HG02610 (cell line): ENCODE data around the gene GPR37L1.
"Not testable (repeated sequence)": the region's sequence is repeated elsewhere in the genome, so short reads cannot be mapped to it uniquely, and the experiment has no call there.

Experiments used
- ATAC-seq: cut with Tn5 transposase; IDR thresholded peaks from one replicate; pipeline ENCODE4 v1.9.1; 2021; ENCODE audit warnings: mild to moderate bottlenecking, moderate library complexity; ENCODE audit not compliant: unreplicated experiment

Gene GPR37L1

DNA sequence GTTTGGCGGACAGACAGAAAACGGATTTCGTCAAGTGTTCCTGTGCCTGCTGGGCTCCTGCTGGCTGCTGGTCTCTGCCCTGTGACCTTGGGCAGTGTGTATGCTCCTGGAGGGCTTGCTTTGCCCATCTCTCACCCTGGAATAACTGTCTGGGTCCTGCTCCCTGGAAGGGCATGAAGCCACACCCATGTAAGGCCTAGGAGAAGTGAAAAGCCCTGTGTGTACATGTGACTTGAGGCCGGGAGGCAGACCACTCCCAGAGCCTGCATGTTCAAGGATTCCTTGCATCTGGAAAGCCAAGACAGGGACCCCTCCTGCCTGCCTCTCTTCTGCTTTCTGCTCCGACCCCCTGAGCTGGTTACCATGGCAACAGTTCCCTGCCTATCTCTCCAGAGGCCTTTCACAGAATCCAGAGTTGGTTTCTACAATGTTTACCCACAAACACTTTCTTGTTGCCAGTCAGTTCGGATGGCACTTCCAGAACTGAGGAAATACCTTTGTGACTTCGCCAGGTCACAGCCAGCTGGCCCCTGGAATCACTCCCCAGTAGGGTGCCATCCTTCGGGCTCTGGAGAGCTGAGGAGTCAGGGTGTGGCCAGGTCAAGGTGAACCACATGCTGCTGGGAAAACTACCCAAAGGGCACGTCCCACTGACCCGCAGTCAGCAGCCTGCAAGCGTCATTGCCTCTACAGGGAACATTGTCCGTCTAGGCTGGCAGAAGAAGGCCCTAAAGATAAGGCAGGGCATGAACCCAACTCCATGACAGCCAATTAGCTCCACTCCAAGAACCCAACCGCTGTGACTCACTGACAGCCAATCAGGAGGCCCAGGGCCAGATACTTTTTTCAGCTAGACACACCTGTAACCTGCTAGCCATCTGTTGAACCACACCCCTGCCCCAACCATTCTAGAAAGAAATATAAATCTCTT is 14.7 kb upstream of the GPR37L1 start:
- no peak for ATAC-seq

GRCh38 chr1:202110977-202111376 is 11.7 kb upstream of the GPR37L1 start:
- ATAC-seq, result no peak

- ATAC-seq, result not testable (repeated sequence)
These were observed 11.1 kb upstream of the GPR37L1 start for GRCh38 chr1:202111589-202111988.

DNA sequence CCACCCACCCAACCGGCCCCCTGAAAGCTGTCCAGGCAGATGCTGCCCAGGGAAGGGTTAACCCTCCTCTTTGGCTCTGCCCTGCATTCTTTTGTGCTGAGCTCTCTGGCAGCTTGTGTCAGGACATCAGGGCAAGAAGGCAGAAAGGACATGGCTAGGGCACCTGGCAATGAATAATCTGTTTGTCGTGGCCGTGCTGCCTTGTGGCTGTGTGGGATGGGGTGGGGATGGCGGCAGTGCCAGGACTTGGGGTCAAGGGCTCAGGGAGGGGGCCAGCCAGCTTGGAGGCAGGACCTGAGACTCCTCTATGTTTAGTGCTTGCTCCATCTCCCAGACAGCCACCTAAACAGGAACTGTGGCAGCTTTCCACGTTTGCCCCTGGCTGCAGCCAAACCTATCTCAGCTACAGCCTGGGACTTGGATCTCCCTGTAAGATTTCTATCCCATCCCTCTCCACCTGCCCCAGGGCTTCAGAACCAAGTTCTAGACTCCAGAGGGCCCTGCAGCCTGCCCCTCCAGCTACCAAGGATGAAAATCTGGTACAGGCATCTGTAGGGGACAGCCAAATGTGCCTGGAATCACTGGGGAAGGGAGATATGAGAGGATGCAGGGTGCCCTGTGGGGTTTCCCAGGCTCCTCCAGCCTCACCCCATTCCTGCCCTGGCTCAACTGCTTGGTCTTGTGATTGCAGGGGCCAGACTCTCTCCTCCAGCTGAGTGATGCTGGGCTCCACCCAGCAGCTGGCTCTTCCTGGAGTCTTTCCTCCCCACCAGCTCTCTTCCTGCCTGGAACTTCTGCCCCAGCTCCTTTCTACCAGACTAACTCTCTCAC is 9.6 kb upstream of the GPR37L1 start:
- no peak for ATAC-seq

GRCh38 chr1:202113690-202114300 is 8.9 kb upstream of the GPR37L1 start:
- ATAC-seq, result peak; percentile 77

GRCh38 chr1:202116287-202116686 is 6.4 kb upstream of the GPR37L1 start:
- no peak for ATAC-seq

DNA sequence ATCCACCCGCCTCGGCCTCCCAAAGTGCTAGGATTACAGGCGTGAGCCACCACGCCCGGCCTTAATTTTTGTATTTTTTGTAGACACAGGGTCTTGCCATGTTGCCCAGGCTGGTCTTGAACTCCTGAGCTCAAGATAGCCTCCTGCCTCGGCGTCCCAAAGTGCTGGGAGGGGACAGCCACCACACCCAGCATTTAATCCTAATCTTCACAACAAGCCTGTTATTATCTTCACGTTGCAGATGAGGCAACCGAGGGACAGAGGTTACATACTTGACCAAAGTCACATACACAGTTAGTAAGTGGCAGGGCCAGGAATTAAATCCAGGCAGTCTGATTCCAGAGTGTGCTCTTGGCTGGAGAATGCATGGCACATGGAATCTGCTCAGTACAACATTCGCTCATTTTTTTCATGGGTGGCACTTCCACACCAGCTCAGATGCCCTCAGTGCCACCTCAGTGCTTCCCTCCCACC is 4.8 kb upstream of the GPR37L1 start:
- ATAC-seq, result no peak

DNA sequence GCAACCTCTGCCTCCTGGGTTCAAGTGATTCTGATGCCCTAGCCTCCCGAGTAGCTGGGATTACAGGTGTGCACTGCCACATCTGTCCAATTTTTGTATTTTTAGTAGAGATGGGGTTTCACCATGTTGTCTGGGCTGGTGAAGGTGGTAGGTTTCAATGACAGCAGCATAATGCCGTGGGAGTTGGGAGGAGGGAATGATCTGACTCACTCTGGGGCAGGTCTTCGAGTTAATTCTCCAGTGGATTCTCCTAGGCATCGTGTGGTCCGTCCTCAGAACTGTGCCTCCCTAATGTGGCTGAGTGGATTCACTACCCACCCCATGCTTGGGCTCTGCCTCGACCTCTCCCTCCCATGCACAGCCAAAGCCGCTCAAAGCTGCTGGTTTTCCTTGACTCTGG is 1.7 kb upstream of the GPR37L1 start:
- ATAC-seq, result no peak

DNA sequence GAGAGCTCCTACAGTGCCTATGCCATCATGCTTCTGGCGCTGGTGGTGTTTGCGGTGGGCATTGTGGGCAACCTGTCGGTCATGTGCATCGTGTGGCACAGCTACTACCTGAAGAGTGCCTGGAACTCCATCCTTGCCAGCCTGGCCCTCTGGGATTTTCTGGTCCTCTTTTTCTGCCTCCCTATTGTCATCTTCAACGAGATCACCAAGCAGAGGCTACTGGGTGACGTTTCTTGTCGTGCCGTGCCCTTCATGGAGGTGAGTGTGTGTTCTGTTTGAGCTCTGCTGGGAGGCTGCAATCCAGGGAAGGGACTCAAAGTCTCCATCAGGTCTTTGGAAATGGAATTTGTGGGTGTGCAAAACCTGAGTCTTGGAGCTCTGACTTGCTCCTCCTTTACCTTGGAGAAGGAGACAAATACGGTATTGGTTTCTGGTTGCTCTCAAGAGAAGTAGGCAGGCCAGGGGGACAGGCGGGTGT is 658 bp downstream of the GPR37L1 start:
- ATAC-seq, result no peak

DNA sequence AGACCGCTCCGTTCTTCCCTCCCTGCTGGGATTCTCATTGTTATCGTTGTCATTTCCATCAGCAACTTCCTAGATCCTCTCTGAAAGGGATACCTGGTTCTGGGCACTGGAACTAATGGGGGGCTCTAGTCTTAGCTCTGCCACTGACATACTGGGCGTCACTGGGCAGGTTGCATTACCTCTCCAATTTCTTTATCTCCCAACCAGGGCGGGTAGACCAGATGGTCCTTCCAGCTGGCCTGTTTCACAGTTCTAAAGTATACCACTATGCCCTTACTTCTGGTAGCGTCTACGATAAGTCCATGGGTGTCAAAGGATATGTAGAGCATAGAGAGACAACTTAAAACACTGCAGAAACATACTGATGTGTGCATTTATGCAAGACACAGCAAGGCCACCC is 1.4 kb downstream of the GPR37L1 start:
- ATAC-seq, result no peak

DNA sequence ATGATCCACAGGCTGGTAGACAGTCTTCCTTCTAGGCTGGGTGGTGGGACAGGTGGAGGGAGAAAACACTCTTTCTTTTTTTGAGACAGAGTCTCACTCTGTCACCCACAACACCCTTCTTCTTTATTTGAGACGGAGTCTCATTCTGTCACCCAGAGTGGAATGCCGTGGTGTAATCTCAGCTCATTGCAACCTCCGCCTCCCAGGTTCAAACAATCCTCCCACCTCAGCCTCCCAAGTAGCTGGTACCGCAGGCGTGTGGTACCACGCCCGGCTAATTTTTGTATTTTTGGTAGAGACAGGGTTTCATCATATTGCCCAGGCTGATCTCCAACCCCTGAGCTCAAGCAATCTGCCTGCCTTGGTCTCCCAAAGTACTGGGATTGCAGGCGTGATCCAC is 2.9 kb downstream of the GPR37L1 start:
- no peak for ATAC-seq

DNA sequence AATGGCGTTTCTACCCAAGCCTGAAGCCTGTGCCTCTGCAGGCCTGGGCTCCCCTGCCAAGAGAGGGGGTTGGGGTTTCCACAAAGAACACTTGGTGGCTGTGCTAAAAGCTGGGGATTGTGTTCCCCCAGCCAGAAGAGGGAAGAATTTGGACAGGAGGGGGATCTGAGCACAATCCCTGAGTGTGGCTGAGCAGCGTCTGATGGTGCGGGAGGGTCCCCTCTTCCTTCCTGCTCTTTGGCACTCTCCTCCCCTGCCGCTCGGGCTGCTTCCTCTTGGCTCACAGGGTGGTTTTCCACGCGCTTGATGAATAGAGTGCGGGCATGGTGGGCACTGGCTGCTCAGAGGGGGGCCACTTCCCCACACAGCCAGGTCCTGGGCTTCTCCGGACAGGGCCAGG is 3.7 kb downstream of the GPR37L1 start:
- ATAC-seq, result no peak

DNA sequence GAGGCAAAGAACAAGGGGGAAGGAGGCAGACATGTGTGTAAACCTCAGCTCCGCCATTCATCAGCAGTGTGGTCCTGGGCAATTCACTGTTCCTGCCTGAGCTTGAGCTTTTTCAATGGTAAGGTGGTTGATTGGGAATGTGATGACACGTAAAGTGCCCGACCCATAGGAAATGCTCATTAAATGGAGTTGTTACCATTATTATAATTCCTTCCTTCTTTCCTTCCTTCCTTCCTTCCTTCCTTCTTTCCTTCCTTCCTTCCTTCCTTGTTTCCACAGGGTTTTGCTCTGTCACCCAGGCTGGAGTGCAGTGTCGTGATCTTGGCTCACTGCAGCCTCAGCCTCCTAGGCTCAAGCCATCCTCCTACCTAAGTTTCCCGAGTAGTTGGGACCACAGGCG is 4.3 kb downstream of the GPR37L1 start:
- ATAC-seq, result no peak

- ATAC-seq, result no peak
These were observed 5.3 kb downstream of the GPR37L1 start for GRCh38 chr1:202127836-202128622.

- no peak for ATAC-seq
These were observed 7.0 kb downstream of the GPR37L1 start for GRCh38 chr1:202129453-202130296.

DNA sequence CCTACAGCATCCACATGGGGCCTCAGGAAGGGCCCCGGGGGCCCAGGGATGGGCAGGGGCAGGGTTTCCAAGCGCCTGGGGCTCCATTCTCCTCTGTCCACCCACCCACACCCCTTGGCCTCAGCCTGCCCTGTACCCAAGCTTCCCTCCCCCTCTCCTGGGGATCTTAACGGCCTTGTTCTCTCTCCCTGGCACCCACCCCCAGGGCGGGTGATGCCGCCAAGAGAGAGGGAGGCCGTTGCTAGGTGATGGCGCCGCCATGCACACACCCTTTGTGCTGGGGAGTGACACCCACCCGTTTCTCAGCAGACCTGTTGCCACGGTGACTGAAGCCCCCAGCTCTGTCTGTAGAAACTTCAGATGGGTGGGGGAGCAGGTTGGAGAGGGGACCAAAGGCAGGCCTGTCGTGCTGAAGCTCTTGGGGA is 7.6 kb downstream of the GPR37L1 start:
- ATAC-seq, result no peak

DNA sequence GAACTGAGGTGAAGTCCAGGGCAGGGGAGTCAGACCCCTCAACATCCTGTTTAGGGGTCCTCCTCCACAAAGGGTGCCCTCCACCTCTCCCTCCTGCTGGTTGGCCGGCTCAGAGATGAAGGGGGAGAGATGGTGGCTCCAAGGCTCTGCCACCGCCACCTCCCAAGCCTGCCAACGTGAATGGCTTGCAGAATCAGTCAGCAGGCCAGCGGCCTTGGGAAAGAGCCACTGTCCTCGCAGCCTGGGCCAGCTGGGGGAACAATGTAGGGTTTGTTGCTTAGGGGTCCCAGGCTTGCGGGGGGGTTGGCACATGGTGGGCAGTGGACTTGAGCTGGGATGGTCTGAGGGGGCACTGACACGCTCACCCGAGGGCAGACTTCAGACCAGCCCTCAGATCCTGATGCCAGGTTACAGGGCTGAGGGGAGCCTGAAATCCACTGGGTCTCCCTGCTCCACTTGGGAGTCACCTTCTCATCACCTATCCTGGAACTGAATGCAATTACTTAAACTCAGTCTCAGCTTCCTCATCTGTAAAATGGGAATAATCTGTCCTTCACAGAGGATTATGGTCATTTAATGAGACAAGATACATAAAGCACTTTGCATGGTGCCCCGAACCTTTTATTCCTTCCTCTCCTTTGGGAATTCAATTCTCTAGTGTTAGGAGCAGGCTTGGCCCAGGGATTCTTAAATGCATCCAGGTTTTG is 8.3 kb downstream of the GPR37L1 start:
- ATAC-seq, result no peak

DNA sequence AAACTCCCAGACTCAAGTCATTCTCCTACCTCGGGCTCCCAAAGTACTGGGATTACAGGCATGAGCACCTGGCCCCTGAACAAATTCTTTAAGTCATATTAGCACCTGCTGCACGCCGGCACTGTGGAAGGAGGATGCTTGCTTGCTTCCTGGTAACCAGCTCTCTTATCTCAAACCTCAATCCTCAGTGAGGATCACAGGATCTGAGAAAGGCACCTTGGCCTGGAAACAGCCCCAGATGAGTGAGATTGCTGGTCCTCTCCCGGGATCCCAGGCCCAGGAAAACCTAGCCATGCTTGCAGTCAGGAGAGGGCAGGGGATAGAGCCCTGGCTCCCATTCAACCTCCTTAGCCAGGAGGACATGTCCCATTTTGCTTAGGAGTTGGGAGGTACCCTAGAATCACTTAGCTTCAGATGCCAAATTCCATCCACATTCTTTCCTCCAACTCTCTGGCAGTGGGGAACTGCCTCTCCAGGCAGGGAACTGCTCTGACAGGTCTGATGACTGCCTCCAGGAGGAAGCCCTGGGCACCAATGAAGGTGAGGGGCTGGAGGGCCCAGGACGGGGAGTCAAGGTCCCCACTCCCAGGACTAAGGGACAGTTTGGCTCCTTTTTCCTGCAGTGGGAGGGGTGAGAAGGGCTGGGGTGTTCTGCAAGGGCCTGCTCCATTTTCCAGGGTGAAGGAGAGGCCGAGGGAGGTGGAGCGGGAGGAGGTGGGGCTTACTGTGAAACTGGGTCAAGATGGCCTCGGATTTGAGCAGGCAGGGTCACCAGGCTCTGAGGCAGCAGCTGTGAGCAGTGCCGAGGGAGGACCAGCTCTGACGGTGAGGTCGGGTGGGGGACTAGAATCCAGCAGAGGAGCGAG is 9.5 kb downstream of the GPR37L1 start:
- ATAC-seq, result no peak
